Right atrium auricular region (tissue), 2 donors: ENCODE measurements around the gene L3MBTL4. TPM values are rescaled to one million over a fixed set of nuclear protein-coding genes. Genes with fewer than 3 reads are reported as not detected.
"Not testable (repeated sequence)": the region's sequence is repeated elsewhere in the genome, so short reads cannot be mapped to it uniquely, and the experiment has no call there.

ENCODE experiments used
- DNase-seq: peaks from one replicate; pipeline ENCODE4 v3.0.0-alpha.2; 2019; ENCODE audit warnings: low spot score
- H3K27ac ChIP-seq, 2 donors: fragments of 200-600 bp; sonication (generic); 1 replicate in 1 of 2; 2 replicates in 1 of 2; pipeline ENCODE4 v1.5.1; 2016 to 2019
- H3K27me3 ChIP-seq, 2 donors: fragments of 200-600 bp; sonication (generic); one replicate each; pipeline versions ENCODE4 v1.5.1 to v1.6.0; 2017 to 2019
- H3K36me3 ChIP-seq: fragments of 200-600 bp; sonication (generic); one replicate; pipeline ENCODE4 v1.5.1; 2016
- H3K4me1 ChIP-seq, 2 donors: fragments of 200-600 bp; sonication (generic); one replicate each; pipeline versions ENCODE4 v1.5.1 to v1.6.0; 2017 to 2019
- H3K4me3 ChIP-seq, 2 donors: fragments of 200-600 bp; sonication (generic); 1 replicate in 1 of 2; 2 replicates in 1 of 2; pipeline ENCODE4 v1.5.1; 2017 to 2019; ENCODE audit warnings: mild to moderate bottlenecking in 1 of 2, moderate library complexity in 1 of 2
- H3K9me3 ChIP-seq, 2 donors: fragments of 200-600 bp; sonication (generic); one replicate each; pipeline ENCODE4 v1.5.1; 2019
- CTCF ChIP-seq, 2 donors: fragments of 200-600 bp; sonication (generic); IDR thresholded peaks; one replicate each; pipeline ENCODE4 v1.5.1; 2019; ENCODE audit warnings: antibody characterized with exemption in 2 of 2
- total RNA-seq, 2 donors: library from RNA; depleted of rRNA; stranded (reverse); fragments of >200 nt; gene quantifications; one replicate each; pipeline ENCODE4 v1.1.0, GENCODE V29; 2016

Gene L3MBTL4
- total RNA-seq, 2 donors from 2014 or later = 6.6 to 10.5 TPM

GRCh38 chr18:6269660-6270332 is 144.9 kb downstream of the L3MBTL4 start:
- Histone ChIP-seq H3K27ac (no peak overlapping the region), H3K27me3 (no peaks in the 10 kb centered on the region), H3K9me3 (no peaks in the 10 kb centered on the region), H3K36me3 (no peaks in the 10 kb centered on the region), H3K4me1 (peaks cover 0 to 7% of the 10 kb centered on the region in 2 donors), H3K4me3 (no peak overlapping the region)
- no peak for TF ChIP-seq CTCF (IDR thresholded peaks at IDR 0.05)
- DNase-seq = no peak

GRCh38 chr18:6266212-6266611 is 148.5 kb downstream of the L3MBTL4 start:
- TF ChIP-seq CTCF (IDR thresholded peaks at IDR 0.05) = no peak
- DNase-seq = no peak
- H3K4me1 ChIP-seq = no peaks in the 10 kb centered on the region
- H3K27me3 ChIP-seq = no peaks in the 10 kb centered on the region
- no peak overlapping the region for H3K4me3 ChIP-seq
- no peaks in the 10 kb centered on the region for H3K36me3 ChIP-seq
- no peak overlapping the region for H3K27ac ChIP-seq
- no peaks in the 10 kb centered on the region for H3K9me3 ChIP-seq

- no peaks in the 10 kb centered on the region for H3K27me3 ChIP-seq
- no peak overlapping the region for H3K4me3 ChIP-seq
- DNase-seq = no peak
- H3K4me1 ChIP-seq = peaks cover 0 to under 1% of the 10 kb centered on the region in 2 donors
- no peak overlapping the region for H3K27ac ChIP-seq
- no peak for TF ChIP-seq CTCF (IDR thresholded peaks at IDR 0.05)
- H3K9me3 ChIP-seq = peaks cover 0 to 13% of the 10 kb centered on the region in 2 donors
- no peaks in the 10 kb centered on the region for H3K36me3 ChIP-seq
These were observed 152.8 kb downstream of the L3MBTL4 start for GRCh38 chr18:6261938-6262337.

GRCh38 chr18:6259324-6259723 is 155.4 kb downstream of the L3MBTL4 start:
- Histone ChIP-seq H3K4me1 (peaks cover 0 to 24% of the 10 kb centered on the region in 2 donors), H3K9me3 (peaks cover 0 to 13% of the 10 kb centered on the region in 2 donors)
- not testable (repeated sequence) for H3K36me3 ChIP-seq, H3K27ac ChIP-seq, DNase-seq, H3K27me3 ChIP-seq, H3K4me3 ChIP-seq

- no peak for TF ChIP-seq CTCF (IDR thresholded peaks at IDR 0.05)
- Histone ChIP-seq H3K4me1 (peaks cover 0 to 28% of the 10 kb centered on the region in 2 donors), H3K4me3 (no peak overlapping the region), H3K27ac (no peak overlapping the region), H3K27me3 (no peaks in the 10 kb centered on the region), H3K36me3 (no peaks in the 10 kb centered on the region), H3K9me3 (peaks cover 0 to 13% of the 10 kb centered on the region in 2 donors)
- DNase-seq = no peak
These were observed 156.8 kb downstream of the L3MBTL4 start for GRCh38 chr18:6257950-6258349.

- H3K4me3 ChIP-seq = no peak overlapping the region
- peak overlapping the region; percentile 64 to 69 for H3K27ac ChIP-seq
- DNase-seq = no peak
- no peaks in the 10 kb centered on the region for H3K36me3 ChIP-seq
- H3K9me3 ChIP-seq = peaks cover 0 to 13% of the 10 kb centered on the region in 2 donors
- no peak for TF ChIP-seq CTCF (IDR thresholded peaks at IDR 0.05)
- peaks cover 0 to 28% of the 10 kb centered on the region in 2 donors for H3K4me1 ChIP-seq
- no peaks in the 10 kb centered on the region for H3K27me3 ChIP-seq
These were observed 158.2 kb downstream of the L3MBTL4 start for GRCh38 chr18:6256521-6256920.
